Daoy (cell line): Measurements from ENCODE around the gene TDRD3. TPM values are rescaled to one million over a fixed set of nuclear protein-coding genes. Genes with fewer than 3 reads are reported as not detected.

Experiments
- total RNA-seq: library from RNA; depleted of rRNA; stranded (reverse); fragments of >200 nt; shearing (Covaris generic); gene quantifications from 2 replicates; pipeline ENCODE4 v1.2.3, GENCODE V29; 2014; rRNA removed

TDRD3 gene
- total RNA-seq, 1 experiment from 2014 or later, result 6.7 TPM

Other genes with a start within 250 kb of the TDRD3 start
- gene DIAPH3, start 233.3 kb upstream of the TDRD3 start, total RNA-seq, result 11.9 and 12.4 TPM in 2 replicates